ENCODE measurements around the gene ZCCHC14.

Gene ZCCHC14

DNA sequence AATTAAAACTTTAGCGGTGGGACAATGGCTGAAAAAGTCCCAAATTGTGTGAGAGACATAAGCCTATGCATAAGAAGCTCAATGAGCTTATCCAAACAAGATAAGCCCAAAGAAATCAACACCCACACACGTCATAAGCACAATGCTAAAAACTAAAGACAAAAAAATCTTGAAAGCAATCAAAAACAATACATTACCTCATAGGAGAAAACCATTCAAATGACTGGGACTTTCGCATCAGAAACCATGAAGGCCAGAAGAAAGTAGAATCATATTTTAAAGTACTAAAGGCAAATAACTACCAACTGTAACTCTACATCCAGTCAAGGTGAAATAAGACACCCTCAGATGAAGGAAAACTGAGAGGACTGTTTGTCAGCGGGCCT, 50.2 kb downstream of the ZCCHC14 start:
- Histone ChIP-seq H3K36me3 (ENCODE audit: control insufficient read depth, insufficient read depth, low read length) (peaks cover 3% of the 10 kb centered on the region), H3K9ac (ENCODE audit: low read depth, low read length) (no peak overlapping the region), H3K4me3 (ENCODE audit: low read depth, low read length) (no peak overlapping the region), H3K9me3 (ENCODE audit: control insufficient read depth, insufficient read depth, low read length) (no peaks in the 10 kb centered on the region), H3K4me1 (ENCODE audit: control insufficient read depth, insufficient read depth, low read length) (no peaks in the 10 kb centered on the region), H3K27me3 (ENCODE audit: control insufficient read depth, insufficient read depth, low read length) (no peaks in the 10 kb centered on the region)

DNA sequence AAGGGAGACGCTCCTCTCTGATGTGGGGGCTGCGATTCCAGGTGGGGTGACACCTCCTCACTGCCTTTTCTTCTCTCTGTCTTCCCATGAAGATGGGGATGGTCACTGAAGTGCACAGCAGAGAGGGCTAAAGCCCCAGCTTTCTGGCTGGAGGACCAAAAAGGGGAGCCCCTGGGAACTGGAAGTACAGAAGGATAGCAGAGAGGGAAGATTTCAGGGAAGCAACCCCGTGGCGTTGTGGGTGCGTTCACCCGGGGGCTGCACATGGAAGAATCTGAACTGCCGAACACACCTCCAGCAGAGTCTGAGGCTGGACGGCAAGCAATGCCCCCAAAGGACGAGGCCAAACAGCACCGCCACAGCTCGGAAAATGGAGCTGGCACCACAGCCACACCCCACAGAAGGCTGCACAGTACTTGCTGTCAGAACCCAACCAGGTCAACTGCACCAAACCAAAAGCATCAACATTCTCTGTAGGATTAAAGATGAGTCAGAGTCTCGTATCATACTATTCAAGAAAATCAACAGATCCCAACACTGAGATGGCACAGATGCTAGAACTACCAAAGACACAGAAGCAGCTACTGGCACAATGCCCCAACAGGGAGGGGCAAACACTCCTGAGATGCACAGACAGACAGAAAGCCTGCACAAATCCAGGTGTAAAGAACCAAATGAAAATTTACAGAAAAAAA, 50.8 kb downstream of the ZCCHC14 start:
- H3K9ac ChIP-seq (ENCODE audit: low read depth, low read length), result no peak overlapping the region
- H3K4me1 ChIP-seq (ENCODE audit: control insufficient read depth, insufficient read depth, low read length), result no peaks in the 10 kb centered on the region
- H3K4me3 ChIP-seq (ENCODE audit: low read depth, low read length), result no peak overlapping the region
- no peaks in the 10 kb centered on the region for H3K27me3 ChIP-seq (ENCODE audit: control insufficient read depth, insufficient read depth, low read length)
- no peaks in the 10 kb centered on the region for H3K9me3 ChIP-seq (ENCODE audit: control insufficient read depth, insufficient read depth, low read length)
- peaks cover 3% of the 10 kb centered on the region for H3K36me3 ChIP-seq (ENCODE audit: control insufficient read depth, insufficient read depth, low read length)

DNA sequence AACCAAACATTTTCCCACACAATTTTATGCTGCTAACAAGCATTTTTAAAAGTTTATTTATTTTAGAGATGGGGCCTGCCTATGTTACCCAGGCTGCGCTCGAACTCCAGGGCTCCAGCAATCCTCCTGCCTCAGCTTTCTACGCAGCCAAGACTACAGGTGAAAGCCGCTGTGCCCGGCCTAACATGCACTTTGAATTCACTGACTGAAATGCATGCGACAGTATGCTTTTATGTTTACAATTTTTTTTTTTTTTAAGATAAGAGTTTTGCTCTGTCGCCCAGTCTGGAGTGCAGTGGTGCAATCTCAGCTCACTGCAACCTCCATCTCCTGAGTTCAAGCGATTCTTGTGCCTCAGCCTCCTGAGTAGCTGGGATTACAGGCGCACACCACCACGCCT, 52.9 kb downstream of the ZCCHC14 start:
- H3K9ac ChIP-seq (ENCODE audit: low read depth, low read length), result no peak overlapping the region
- no peaks in the 10 kb centered on the region for H3K9me3 ChIP-seq (ENCODE audit: control insufficient read depth, insufficient read depth, low read length)
- H3K27me3 ChIP-seq (ENCODE audit: control insufficient read depth, insufficient read depth, low read length), result no peaks in the 10 kb centered on the region
- H3K36me3 ChIP-seq (ENCODE audit: control insufficient read depth, insufficient read depth, low read length), result peaks cover under 1% of the 10 kb centered on the region
- H3K4me1 ChIP-seq (ENCODE audit: control insufficient read depth, insufficient read depth, low read length), result no peaks in the 10 kb centered on the region
- H3K4me3 ChIP-seq (ENCODE audit: low read depth, low read length), result no peak overlapping the region

DNA sequence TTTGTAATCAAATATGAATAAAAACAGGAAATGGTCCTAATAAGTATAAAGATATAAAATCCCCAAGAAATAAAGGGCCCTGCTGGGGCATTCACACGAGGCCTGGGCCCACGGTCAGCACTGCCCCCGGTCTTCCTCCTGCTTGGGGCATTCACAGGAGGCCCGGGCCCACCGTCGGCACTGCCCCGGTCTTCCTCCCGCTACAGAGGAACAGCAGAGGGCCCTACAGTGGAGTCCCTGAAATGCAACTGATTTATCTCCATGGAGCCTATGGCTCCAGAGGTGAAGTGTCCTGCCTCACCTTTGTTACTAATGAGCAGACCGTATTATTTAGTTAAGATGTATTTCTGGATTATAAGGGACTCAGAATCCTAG, 54.2 kb downstream of the ZCCHC14 start:
- no peaks in the 10 kb centered on the region for H3K4me1 ChIP-seq (ENCODE audit: control insufficient read depth, insufficient read depth, low read length)
- H3K9ac ChIP-seq (ENCODE audit: low read depth, low read length), result no peak overlapping the region
- no peaks in the 10 kb centered on the region for H3K27me3 ChIP-seq (ENCODE audit: control insufficient read depth, insufficient read depth, low read length)
- H3K36me3 ChIP-seq (ENCODE audit: control insufficient read depth, insufficient read depth, low read length), result no peaks in the 10 kb centered on the region
- H3K4me3 ChIP-seq (ENCODE audit: low read depth, low read length), result no peak overlapping the region
- no peaks in the 10 kb centered on the region for H3K9me3 ChIP-seq (ENCODE audit: control insufficient read depth, insufficient read depth, low read length)

DNA sequence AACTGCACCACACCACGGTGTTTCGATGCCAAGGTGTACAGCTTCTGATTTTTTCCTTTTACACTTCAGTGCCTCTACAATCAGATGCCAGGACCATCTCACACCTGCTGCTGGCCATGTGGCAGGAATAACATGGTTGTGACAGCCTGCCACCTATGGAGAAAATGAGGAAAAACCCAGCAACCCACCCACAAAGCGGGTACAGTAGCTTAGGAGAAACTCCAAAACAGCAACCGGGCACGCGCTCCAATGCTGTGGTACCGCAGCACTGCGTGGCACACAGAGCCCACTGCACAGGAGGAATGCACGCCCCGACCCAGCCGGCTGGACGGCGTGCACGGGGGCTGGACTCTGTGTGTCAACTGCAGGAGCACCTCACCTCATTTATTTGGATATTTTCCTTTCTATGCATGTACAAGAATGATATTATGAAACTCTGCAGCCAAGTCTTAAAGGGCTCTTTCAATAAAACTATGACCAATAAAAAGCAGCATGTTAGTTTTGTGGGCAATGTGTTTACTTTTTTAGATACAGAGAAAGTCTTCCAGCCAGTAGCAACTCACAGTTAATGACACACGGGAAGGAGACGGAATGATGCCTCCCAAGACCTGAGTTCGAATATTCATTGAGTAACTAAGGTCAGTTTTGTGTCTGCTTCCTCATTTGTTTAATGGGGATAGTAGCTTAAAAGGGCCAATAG, 54.8 kb downstream of the ZCCHC14 start:
- Histone ChIP-seq H3K4me1 (ENCODE audit: control insufficient read depth, insufficient read depth, low read length) (no peaks in the 10 kb centered on the region), H3K27me3 (ENCODE audit: control insufficient read depth, insufficient read depth, low read length) (no peaks in the 10 kb centered on the region), H3K4me3 (ENCODE audit: low read depth, low read length) (no peak overlapping the region), H3K9ac (ENCODE audit: low read depth, low read length) (no peak overlapping the region), H3K36me3 (ENCODE audit: control insufficient read depth, insufficient read depth, low read length) (no peaks in the 10 kb centered on the region), H3K9me3 (ENCODE audit: control insufficient read depth, insufficient read depth, low read length) (no peaks in the 10 kb centered on the region)

DNA sequence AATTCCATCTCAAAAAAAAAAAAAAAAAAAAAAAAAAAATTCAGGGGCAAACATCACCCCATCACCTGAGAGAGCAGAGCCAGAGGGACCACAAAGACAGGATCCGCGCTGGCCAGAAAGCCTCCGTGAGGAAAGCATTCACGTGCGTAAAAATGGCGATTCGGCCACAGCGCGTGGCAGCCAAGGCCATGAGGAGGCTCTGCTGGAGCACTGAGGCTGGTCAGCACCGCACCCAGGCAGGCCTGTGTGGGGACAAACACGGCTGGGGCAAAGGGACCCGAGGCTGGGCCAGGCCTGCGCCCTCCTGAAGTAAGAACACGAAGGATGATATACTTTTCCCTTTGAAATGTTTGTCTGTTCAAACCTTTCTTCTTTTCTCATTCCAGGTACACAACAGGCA, 55.5 kb downstream of the ZCCHC14 start:
- Histone ChIP-seq H3K4me1 (ENCODE audit: control insufficient read depth, insufficient read depth, low read length) (no peaks in the 10 kb centered on the region), H3K4me3 (ENCODE audit: low read depth, low read length) (no peak overlapping the region), H3K9ac (ENCODE audit: low read depth, low read length) (no peak overlapping the region), H3K9me3 (ENCODE audit: control insufficient read depth, insufficient read depth, low read length) (no peaks in the 10 kb centered on the region), H3K27me3 (ENCODE audit: control insufficient read depth, insufficient read depth, low read length) (no peaks in the 10 kb centered on the region), H3K36me3 (ENCODE audit: control insufficient read depth, insufficient read depth, low read length) (no peaks in the 10 kb centered on the region)

DNA sequence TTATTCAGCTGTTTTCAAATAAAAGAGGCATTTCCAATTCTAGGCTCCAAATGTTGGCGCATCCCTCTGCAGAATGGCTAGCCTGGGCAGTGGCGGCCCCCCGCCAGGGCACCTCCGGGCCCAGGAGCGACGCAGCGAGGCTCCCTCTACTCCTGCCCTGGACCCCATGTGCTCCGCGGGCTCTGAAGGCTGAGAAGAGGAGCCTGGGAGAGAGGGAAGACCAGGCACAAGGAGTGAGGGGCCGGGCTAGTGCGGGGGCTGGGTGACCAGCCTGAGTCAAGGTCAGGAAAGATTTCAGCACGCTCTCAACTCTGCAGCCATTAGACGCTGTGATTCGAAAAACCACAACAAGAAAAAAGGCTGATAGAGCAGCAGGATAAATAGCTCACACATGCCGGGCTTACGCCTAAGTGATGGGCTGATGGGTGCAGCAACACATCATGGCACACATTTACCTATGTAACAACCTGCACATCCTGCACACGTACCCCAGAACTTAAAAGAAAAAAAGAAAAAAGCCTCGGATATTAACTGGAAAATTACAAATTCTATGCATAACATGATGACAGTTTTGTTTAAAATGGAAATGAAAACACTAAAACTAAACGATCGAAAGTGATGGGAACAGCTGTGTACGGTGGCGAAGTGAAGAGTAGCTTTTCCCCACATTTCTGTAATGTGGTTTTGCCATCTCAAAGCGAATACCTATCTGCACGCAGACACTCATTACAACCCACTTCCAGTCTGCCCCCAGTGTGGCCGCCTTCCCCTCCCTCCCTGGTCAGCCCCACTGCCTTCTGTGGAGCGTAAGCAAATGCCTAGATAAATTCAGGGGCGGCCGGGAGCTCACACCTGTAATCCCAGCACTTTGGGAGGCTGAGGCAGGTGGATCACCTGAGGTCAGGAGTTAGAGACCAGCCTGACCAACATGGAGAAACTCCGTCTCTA, 56.3 kb downstream of the ZCCHC14 start:
- H3K4me1 ChIP-seq (ENCODE audit: control insufficient read depth, insufficient read depth, low read length), result no peaks in the 10 kb centered on the region
- H3K9ac ChIP-seq (ENCODE audit: low read depth, low read length), result no peak overlapping the region
- H3K36me3 ChIP-seq (ENCODE audit: control insufficient read depth, insufficient read depth, low read length), result peaks cover 6% of the 10 kb centered on the region
- H3K9me3 ChIP-seq (ENCODE audit: control insufficient read depth, insufficient read depth, low read length), result no peaks in the 10 kb centered on the region
- H3K27me3 ChIP-seq (ENCODE audit: control insufficient read depth, insufficient read depth, low read length), result no peaks in the 10 kb centered on the region
- no peak overlapping the region for H3K4me3 ChIP-seq (ENCODE audit: low read depth, low read length)

DNA sequence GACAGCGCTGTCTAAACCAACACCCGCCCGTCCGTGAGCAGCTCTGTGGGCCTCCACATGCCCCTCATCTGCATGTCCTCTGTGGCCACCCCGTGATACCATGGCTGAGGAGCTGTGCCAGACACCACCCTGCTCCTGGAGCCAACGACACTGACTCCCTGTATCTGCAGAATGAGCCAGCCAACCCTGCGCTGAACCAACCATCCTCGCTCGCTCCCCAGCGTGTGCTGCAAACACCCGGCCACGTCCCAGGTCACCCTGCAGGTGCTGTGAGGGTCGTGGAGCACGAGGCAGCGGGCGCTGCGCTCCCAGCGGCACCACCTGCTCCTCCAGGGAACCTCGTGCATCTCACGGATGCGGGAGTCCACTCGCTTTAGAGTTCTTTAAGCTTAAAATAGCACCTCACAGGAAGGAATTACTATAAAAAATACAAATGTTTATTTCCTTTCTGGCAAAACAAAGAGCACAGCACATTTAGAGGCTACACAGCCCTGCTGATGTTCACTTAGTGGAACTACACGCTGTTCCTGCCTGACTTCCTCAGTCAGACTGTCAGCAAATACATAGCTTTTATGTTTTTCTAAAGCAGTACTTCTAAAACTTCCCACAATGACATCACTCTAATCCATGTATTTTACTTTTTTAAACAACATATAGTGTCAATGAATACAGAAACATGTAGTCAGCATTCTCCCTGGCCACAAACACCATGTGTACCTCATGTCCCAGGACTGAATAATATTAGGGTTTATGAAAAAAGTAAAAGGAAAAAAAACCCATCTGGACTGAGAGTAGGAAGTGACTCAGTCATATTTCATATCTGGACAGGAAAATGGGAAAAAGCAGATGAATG, 57.2 kb downstream of the ZCCHC14 start:
- Histone ChIP-seq H3K4me1 (ENCODE audit: control insufficient read depth, insufficient read depth, low read length) (no peaks in the 10 kb centered on the region), H3K36me3 (ENCODE audit: control insufficient read depth, insufficient read depth, low read length) (peaks cover 7% of the 10 kb centered on the region), H3K9ac (ENCODE audit: low read depth, low read length) (no peak overlapping the region), H3K4me3 (ENCODE audit: low read depth, low read length) (no peak overlapping the region), H3K27me3 (ENCODE audit: control insufficient read depth, insufficient read depth, low read length) (no peaks in the 10 kb centered on the region), H3K9me3 (ENCODE audit: control insufficient read depth, insufficient read depth, low read length) (no peaks in the 10 kb centered on the region)

DNA sequence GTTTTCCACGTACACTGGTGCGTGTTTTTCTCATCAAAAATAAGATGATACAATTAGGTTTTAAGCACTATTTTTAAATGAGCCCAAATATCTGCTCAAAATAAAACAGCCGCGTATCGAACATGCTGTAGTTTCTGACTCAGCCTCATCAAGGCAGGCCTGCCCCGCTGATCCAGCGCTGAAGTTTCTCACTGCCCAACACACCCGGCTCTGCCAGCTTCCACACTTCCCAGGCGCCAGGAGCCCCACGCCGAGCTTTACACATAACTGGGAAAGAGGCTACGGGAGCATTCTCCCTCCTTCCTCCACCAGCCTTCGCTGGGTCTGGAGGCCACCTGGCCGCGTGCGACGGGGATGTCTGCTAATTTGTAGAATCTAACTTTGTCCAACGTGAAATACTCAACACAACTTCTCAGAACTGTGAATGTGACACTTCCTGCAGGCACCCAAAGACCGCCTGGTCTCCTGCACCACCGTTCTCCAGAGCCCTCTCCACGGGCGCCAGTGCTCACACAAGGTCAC, 58.6 kb downstream of the ZCCHC14 start:
- H3K36me3 ChIP-seq (ENCODE audit: control insufficient read depth, insufficient read depth, low read length), result peaks cover 7% of the 10 kb centered on the region
- no peak overlapping the region for H3K4me3 ChIP-seq (ENCODE audit: low read depth, low read length)
- no peak overlapping the region for H3K9ac ChIP-seq (ENCODE audit: low read depth, low read length)
- H3K9me3 ChIP-seq (ENCODE audit: control insufficient read depth, insufficient read depth, low read length), result no peaks in the 10 kb centered on the region
- no peaks in the 10 kb centered on the region for H3K27me3 ChIP-seq (ENCODE audit: control insufficient read depth, insufficient read depth, low read length)
- no peaks in the 10 kb centered on the region for H3K4me1 ChIP-seq (ENCODE audit: control insufficient read depth, insufficient read depth, low read length)

DNA sequence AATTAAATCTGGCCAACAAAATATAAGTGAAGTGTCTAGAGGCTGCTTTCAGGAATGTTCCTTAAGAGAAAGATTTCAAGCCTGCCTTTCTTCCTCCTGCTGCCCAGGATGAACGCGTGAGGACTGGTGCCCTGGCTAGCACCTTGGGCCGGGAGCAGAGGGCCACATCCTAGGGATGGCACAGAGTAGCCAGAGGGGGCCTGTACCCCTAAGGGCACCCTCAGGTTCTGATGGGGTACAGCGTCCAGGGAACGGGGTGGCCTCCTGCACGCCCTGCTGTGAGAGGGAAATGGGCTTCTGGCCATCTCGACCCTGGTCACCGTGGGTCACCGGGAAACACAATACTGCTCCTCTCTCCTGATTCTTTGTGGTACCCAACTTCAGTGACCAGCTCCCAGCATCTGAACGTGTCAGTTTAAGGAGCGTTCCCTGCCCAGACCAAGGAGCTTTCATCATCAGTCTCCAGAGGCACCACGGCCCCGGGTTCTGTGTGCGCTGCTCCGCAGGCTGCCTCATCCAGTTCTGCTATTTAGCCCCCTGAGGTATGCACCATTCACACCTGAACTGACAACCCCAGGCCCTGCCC, 60.4 kb downstream of the ZCCHC14 start:
- Histone ChIP-seq H3K4me1 (ENCODE audit: control insufficient read depth, insufficient read depth, low read length) (no peaks in the 10 kb centered on the region), H3K9ac (ENCODE audit: low read depth, low read length) (no peak overlapping the region), H3K27me3 (ENCODE audit: control insufficient read depth, insufficient read depth, low read length) (no peaks in the 10 kb centered on the region), H3K4me3 (ENCODE audit: low read depth, low read length) (no peak overlapping the region), H3K9me3 (ENCODE audit: control insufficient read depth, insufficient read depth, low read length) (no peaks in the 10 kb centered on the region), H3K36me3 (ENCODE audit: control insufficient read depth, insufficient read depth, low read length) (peaks cover 7% of the 10 kb centered on the region)

DNA sequence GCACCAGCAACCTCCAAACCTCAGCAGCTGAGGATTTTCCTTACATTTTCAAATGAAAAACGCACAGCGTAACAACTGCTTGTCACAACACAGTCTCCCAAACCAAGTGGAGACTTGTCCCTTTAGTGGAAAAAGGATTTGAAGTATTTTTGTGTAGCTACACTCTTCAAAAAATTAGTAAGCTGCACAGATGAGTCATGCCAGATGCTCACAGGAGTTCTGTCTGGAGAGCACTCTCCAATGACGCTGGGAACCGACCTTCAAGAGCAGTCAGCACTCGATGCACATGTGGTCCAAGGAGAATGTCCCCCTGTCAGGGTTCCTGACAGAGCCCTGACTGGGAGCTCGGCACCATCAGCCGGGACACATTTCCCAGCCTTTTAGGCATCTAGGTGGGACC, 60.9 kb downstream of the ZCCHC14 start:
- H3K9me3 ChIP-seq (ENCODE audit: control insufficient read depth, insufficient read depth, low read length), result no peaks in the 10 kb centered on the region
- peaks cover 2% of the 10 kb centered on the region for H3K4me1 ChIP-seq (ENCODE audit: control insufficient read depth, insufficient read depth, low read length)
- no peak overlapping the region for H3K9ac ChIP-seq (ENCODE audit: low read depth, low read length)
- H3K27me3 ChIP-seq (ENCODE audit: control insufficient read depth, insufficient read depth, low read length), result no peaks in the 10 kb centered on the region
- H3K36me3 ChIP-seq (ENCODE audit: control insufficient read depth, insufficient read depth, low read length), result peaks cover 7% of the 10 kb centered on the region
- H3K4me3 ChIP-seq (ENCODE audit: low read depth, low read length), result no peak overlapping the region

Data from iPS-15b (cell line).